ENCODE measurements around the gene DAB1.

DAB1 gene

DNA sequence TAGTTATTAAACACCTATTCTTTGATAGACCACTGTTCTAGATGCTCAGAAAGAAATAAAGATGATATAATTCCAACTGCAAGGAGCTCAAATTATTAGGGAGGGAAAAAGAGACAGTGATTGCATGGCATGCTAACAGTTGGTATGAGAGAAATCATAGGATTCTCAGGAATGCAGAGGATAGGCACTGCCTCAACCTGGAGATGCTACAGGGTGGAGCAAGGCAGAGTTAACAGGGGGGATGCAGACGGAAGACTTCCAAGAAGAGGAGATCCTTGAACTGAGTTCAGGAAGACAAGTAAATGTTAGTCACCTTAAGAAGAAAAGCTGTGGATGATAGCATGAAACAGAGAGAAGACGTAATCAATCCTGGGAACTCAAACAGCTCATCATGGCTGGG is 123.7 kb downstream of the DAB1 start:
- TF ChIP-seq, protein P1, sequence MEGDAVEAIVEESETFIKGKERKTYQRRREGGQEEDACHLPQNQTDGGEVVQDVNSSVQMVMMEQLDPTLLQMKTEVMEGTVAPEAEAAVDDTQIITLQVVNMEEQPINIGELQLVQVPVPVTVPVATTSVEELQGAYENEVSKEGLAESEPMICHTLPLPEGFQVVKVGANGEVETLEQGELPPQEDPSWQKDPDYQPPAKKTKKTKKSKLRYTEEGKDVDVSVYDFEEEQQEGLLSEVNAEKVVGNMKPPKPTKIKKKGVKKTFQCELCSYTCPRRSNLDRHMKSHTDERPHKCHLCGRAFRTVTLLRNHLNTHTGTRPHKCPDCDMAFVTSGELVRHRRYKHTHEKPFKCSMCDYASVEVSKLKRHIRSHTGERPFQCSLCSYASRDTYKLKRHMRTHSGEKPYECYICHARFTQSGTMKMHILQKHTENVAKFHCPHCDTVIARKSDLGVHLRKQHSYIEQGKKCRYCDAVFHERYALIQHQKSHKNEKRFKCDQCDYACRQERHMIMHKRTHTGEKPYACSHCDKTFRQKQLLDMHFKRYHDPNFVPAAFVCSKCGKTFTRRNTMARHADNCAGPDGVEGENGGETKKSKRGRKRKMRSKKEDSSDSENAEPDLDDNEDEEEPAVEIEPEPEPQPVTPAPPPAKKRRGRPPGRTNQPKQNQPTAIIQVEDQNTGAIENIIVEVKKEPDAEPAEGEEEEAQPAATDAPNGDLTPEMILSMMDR (IDR thresholded peaks at IDR 0.05; ENCODE audit: low read depth, low read length) = no peak
- no peak for DNase-seq (ENCODE audit: extremely low read depth, low read depth)

DNA sequence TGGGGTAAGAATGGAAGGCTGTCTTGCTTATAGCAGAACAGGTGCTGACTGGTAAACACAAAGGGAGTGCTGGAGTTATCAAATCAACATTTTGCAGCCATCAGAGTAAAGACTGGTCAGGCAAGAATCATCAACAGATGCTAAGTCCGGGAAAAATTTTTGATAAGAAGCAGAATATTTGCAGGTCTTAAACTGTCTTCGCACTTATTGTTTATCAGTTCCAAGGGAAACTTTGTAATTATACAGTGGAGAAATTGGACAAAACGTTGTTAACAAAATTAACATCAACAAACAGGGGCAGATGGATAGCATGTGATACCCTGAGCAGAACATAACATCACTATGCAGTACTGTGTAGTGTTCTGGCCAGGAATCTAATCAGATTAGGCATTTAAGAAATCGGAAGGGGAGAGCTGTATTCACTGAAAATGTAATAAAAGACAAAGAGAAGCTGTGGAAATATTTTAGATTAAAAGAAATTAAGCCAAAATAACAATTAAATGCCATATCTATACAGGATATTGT is 127.1 kb downstream of the DAB1 start:
- TF ChIP-seq, protein P1 (IDR thresholded peaks at IDR 0.05; ENCODE audit: low read depth, low read length) = no peak
- DNase-seq (ENCODE audit: extremely low read depth, low read depth) = no peak

DNA sequence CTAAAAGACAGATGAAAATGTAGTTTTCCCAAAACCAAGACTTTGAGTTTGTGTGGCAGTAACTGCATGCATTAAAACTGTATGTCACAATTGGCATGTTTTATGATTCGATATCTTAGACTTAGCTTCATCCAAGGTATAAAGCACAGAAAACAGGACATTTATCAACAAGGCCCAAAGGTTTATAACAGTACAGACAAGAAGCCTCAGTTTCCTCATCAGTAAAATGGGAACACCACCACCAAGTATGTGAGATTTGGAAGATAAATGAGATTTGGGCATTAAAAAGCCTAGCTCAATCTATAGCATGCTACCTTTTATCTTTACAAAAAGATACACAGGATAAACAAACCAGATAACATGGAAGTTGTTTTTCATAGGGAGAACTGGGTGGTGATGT is 128.5 kb downstream of the DAB1 start:
- no peak for DNase-seq (ENCODE audit: extremely low read depth, low read depth)
- TF ChIP-seq, protein P1 (IDR thresholded peaks at IDR 0.05; ENCODE audit: low read depth, low read length) = no peak

DNA sequence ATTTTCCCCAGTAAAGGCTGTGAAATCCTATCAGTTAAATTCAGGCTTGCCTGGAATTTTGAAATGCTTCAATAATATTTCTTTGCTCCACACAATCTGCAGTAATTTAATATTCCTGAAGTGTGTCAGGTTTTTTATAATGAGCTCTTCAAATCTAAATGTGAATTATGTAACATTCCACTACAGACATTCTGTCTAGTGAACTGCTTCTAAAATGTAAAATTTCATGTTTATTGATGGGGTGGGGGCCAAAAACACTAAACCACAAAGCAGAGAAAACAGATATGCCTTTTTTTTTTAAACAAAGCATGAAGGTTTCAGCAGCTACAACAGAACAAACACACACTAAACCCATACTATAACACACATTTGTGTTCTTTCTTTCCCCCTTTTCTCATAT is 129.7 kb downstream of the DAB1 start:
- TF ChIP-seq, protein P1 (IDR thresholded peaks at IDR 0.05; ENCODE audit: low read depth, low read length) = no peak
- no peak for DNase-seq (ENCODE audit: extremely low read depth, low read depth)

DNA sequence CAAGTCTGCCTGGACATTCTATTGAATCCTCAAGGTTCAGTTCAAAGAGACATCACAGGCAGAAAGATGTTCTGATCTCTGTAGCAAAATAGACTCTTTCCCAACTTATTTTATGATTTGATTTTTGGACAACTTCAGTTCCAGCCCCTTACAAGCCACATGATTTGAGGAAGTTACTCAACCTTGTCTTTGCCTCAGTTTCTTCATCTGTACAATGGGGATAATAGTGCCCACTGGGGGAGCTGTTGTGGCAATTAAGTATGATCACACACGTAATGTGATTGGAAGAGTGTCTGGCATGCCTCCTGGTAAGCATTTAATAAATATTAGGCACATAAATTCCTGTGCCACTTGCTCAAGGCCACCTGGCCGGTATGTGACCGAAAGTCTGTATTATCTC is 130.6 kb downstream of the DAB1 start:
- DNase-seq (ENCODE audit: extremely low read depth, low read depth) = no peak
- TF ChIP-seq, protein P1 (IDR thresholded peaks at IDR 0.05; ENCODE audit: low read depth, low read length) = no peak

DNA sequence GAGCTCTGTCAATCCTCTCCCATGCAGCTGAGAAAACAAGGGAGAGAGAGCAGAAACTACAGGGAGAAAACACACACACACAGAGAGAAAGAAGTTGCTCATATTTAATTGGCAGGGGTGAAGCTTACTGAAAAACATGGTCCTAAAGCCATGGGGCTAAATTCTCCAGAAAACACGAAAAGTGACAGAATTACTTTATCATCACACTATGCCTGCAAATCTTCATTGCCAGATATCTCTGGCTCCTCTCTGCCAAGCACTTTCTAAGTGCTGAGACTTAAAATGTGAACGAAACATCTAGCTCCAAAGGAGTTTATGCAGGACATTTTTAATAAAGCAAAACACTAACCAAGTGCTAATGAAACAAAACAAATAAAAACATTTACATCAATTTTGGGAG is 134.1 kb downstream of the DAB1 start:
- DNase-seq (ENCODE audit: extremely low read depth, low read depth) = no peak
- TF ChIP-seq, protein P1 (IDR thresholded peaks at IDR 0.05; ENCODE audit: low read depth, low read length) = no peak

DNA sequence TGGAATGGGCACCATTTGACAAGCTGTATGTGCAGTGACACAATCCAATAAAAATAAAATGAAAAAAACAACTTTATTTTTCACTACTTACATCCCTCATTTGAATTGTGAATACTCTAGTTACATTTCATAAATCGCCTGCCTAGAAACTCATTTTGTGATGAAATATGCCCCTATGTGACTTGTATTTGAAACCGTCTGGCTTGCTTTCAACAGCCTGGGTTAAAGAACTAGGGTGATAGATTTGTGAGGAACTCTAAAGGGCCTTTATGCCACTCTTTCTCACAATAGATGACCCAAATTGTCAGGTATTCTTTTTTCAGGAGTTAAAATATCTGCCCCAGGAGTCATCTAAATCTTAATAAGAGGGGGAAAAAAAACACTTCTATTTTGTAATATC is 137.9 kb downstream of the DAB1 start:
- no peak for DNase-seq (ENCODE audit: extremely low read depth, low read depth)
- TF ChIP-seq, protein P1 (IDR thresholded peaks at IDR 0.05; ENCODE audit: low read depth, low read length) = no peak
